IMR-90 (cell line): ENCODE results near the gene FDCSP. TPM values are rescaled to one million over a fixed set of nuclear protein-coding genes. Genes with fewer than 3 reads are reported as not detected.

Source experiments
- ATAC-seq: fragments of 200-7000 bp; cut with Tn5 transposase; 2 replicates; pipeline ENCODE4 v1.9.1; 2020; ENCODE audit warnings: low read depth, mild to moderate bottlenecking, moderate library complexity
- BruUV-seq: library from RNA; stranded (reverse); fragments of 400-500 nt; replicated peaks from 2 replicates; lab custom pipeline; 2021; lab: Mats Ljungman, UMichigan
- CTCF ChIA-PET: fragments of 300-600 bp; formaldehyde crosslinking; extraction: SDS; loops from one replicate; lab custom pipeline; 2021; ENCODE audit warnings: antibody characterized with exemption; lab: Yijun Ruan, JAX
- POLR2A ChIA-PET: fragments of 300-600 bp; sonication (Branson Sonifier 250); formaldehyde crosslinking; loops from one replicate; lab custom pipeline; 2022; ENCODE audit warnings: antibody characterized with exemption; ENCODE audit not compliant: unreplicated experiment; lab: Charles Lee
- DNase-seq: peaks from one replicate; pipeline ENCODE4 v3.0.0; 2013
- H2AFZ ChIP-seq: replicated peaks from 2 replicates; pipeline ENCODE3; 2013; ENCODE audit warnings: low read length, mild to moderate bottlenecking; ENCODE audit not compliant: poor library complexity
- H2AK5ac ChIP-seq: 2 replicates; pipeline ENCODE4 v1.6.1; 2013; ENCODE audit warnings: low read depth, low read length, inconsistent platforms
- H2AK9ac ChIP-seq: replicated peaks from 2 replicates; pipeline ENCODE3; 2013; ENCODE audit warnings: mild to moderate bottlenecking, low read depth, low read length, moderate library complexity; ENCODE audit not compliant: poor library complexity
- H2BK120ac ChIP-seq: 2 replicates; pipeline ENCODE4 v1.6.1; 2013; ENCODE audit warnings: low read depth, low read length, inconsistent platforms
- H2BK15ac ChIP-seq: 3 replicates; pipeline ENCODE4 v1.6.1; 2013; ENCODE audit warnings: low read depth, low read length, inconsistent platforms
- H2BK20ac ChIP-seq: 2 replicates; pipeline ENCODE4 v1.6.1; 2013; ENCODE audit warnings: low read depth, mild to moderate bottlenecking, inconsistent platforms, low read length, moderate library complexity
- H2BK5ac ChIP-seq: 2 replicates; pipeline ENCODE4 v1.6.1; 2013; ENCODE audit warnings: mild to moderate bottlenecking, low read depth, low read length, inconsistent platforms; ENCODE audit not compliant: poor library complexity, severe bottlenecking
- H3K14ac ChIP-seq: replicated peaks from 2 replicates; pipeline ENCODE4 v1.6.1; 2013; ENCODE audit warnings: low read depth, low read length, inconsistent platforms
- H3K18ac ChIP-seq: 2 replicates; pipeline ENCODE4 v1.6.1; 2013; ENCODE audit warnings: low read depth, low read length, control low read depth
- H3K23ac ChIP-seq: 2 replicates; pipeline ENCODE4 v1.6.1; 2013; ENCODE audit warnings: low read depth, low read length, inconsistent platforms
- H3K27ac ChIP-seq: 2 replicates; pipeline ENCODE4 v1.5.1; 2013; ENCODE audit warnings: mild to moderate bottlenecking, control low read depth, low read length; ENCODE audit not compliant: insufficient read depth
- H3K27me3 ChIP-seq: 2 replicates; pipeline ENCODE4 v1.6.1; 2013; ENCODE audit warnings: low read length; ENCODE audit not compliant: control insufficient read depth, insufficient read depth
- H3K36me3 ChIP-seq: 2 replicates; pipeline ENCODE4 v1.6.1; 2013; ENCODE audit warnings: low read length, mixed read lengths; ENCODE audit not compliant: control insufficient read depth, insufficient read depth
- H3K4ac ChIP-seq: 2 replicates; pipeline ENCODE4 v1.6.1; 2013; ENCODE audit warnings: low read depth, low read length, inconsistent platforms
- H3K4me1 ChIP-seq: 2 replicates; pipeline ENCODE4 v1.6.1; 2013; ENCODE audit warnings: low read length, mixed read lengths; ENCODE audit not compliant: control insufficient read depth, insufficient read depth
- H3K4me2 ChIP-seq: 2 replicates; pipeline ENCODE4 v1.6.1; 2013; ENCODE audit warnings: low read depth, mild to moderate bottlenecking, control low read depth, low read length, moderate library complexity
- H3K4me3 ChIP-seq: 2 replicates; pipeline ENCODE4 v1.5.1; 2013; ENCODE audit warnings: low read depth, mild to moderate bottlenecking, control low read depth, low read length, moderate library complexity; ENCODE audit not compliant: insufficient read depth
- H3K56ac ChIP-seq: 2 replicates; pipeline ENCODE4 v1.6.1; 2013; ENCODE audit warnings: low read length, inconsistent platforms; ENCODE audit not compliant: insufficient read depth; ENCODE audit errors: extremely low read depth
- H3K79me1 ChIP-seq, 2 experiments: 2 replicates each; pipeline ENCODE4 v1.6.1; 2013; ENCODE audit warnings: low read length in 2 of 2, inconsistent platforms in 1 of 2, low read depth in 1 of 2
- H3K9ac ChIP-seq: 2 replicates; pipeline ENCODE4 v1.6.1; 2013; ENCODE audit warnings: low read depth, low read length, control low read depth
- H3K9me1 ChIP-seq: 2 replicates; pipeline ENCODE4 v1.6.1; 2013; ENCODE audit warnings: low read length, inconsistent platforms; ENCODE audit not compliant: insufficient read depth
- H3K9me3 ChIP-seq: 2 replicates; pipeline ENCODE4 v1.6.1; 2013; ENCODE audit warnings: low read length; ENCODE audit not compliant: control insufficient read depth, insufficient read depth
- H4K20me1 ChIP-seq: 2 replicates; pipeline ENCODE4 v1.6.1; 2013; ENCODE audit warnings: low read length, inconsistent platforms; ENCODE audit not compliant: insufficient read depth
- H4K5ac ChIP-seq: 2 replicates; pipeline ENCODE4 v1.6.1; 2013; ENCODE audit warnings: mild to moderate bottlenecking, low read depth, low read length, control low read depth
- H4K8ac ChIP-seq, 2 experiments: 2 replicates each; pipeline ENCODE4 v1.6.1; 2013; ENCODE audit warnings: low read depth in 2 of 2, low read length in 2 of 2, control low read depth in 1 of 2, inconsistent platforms in 1 of 2
- H4K91ac ChIP-seq: 2 replicates; pipeline ENCODE4 v1.6.1; 2013; ENCODE audit warnings: low read depth, low read length, inconsistent platforms; ENCODE audit not compliant: insufficient read depth
- MAFK ChIP-seq: IDR thresholded peaks from 2 replicates; pipeline ENCODE4 v1.6.1; 2012; ENCODE audit warnings: low read depth, low read length, improper control_type of control experiment
- WGBS, 2 experiments: methylation state at CpG; one replicate each; pipeline versions ENCODE4 v1.1.5 to v1.1.7; 2013; ENCODE audit warnings: missing lambda C conversion rate in 2 of 2; ENCODE audit not compliant: insufficient read length in 1 of 2; ENCODE audit errors: extremely low coverage in 2 of 2; 5-methylcytosine and 5-hydroxymethylcytosine counted together
- dilution Hi-C: fragments of 300-500 bp; cut with HindIII; formaldehyde crosslinking; loops from one replicate; pipeline ENCODE4 v1.14.3; 2018; ENCODE audit warnings: low sequenced_read_pairs; ENCODE audit not compliant: unreplicated experiment
- in situ Hi-C: fragments of 300-500 bp; cut with MboI; formaldehyde crosslinking; loops from 3 replicates; pipeline ENCODE4 v1.14.3; 2019; ENCODE audit warnings: low sequenced_read_pairs, inconsistent platforms, mixed read lengths
- intact Hi-C: fragments of 100-400 bp; cut with micrococcal nuclease; formaldehyde crosslinking; loops from 2 replicates; pipeline ENCODE4 v1.10.0; 2022
- polyA plus RNA-seq, 3 experiments: library from polyadenylated mRNA; depleted of rRNA; stranded (reverse); fragments of >200 nt; gene quantifications; 2 replicates each; pipeline ENCODE4 v1.2.3, GENCODE V29; 2012; ENCODE audit warnings: low replicate concordance in 1 of 3
- total RNA-seq: library from RNA; depleted of rRNA; stranded (reverse); fragments of >200 nt; gene quantifications from 2 replicates; pipeline ENCODE4 v1.2.3, GENCODE V29; 2012

Gene FDCSP
- total and polyA plus RNA-seq, 2 of the 4 experiments (the other 2 are of a cell fraction) = not detected

GRCh38 chr4:70236125-70236524, 10.2 kb downstream of the FDCSP start:
- Histone ChIP-seq H4K5ac (no peak overlapping the region), H3K4me1 (no peaks in the 10 kb centered on the region), H3K79me1 (no peaks in the 10 kb centered on the region), H4K91ac (no peak overlapping the region), H2BK15ac (no peak overlapping the region), H2AFZ (no peak overlapping the region), H3K4ac (no peak overlapping the region), H3K18ac (no peak overlapping the region), H3K56ac (no peak overlapping the region), H3K27me3 (no peaks in the 10 kb centered on the region), H3K27ac (no peak overlapping the region), H2AK5ac (no peak overlapping the region), H3K36me3 (no peaks in the 10 kb centered on the region), H3K14ac (no peak overlapping the region), H3K23ac (no peak overlapping the region), H3K4me2 (no peak overlapping the region), H3K9me1 (no peaks in the 10 kb centered on the region), H4K20me1 (no peaks in the 10 kb centered on the region), H3K9ac (no peak overlapping the region), H2BK5ac (no peak overlapping the region), H2AK9ac (no peak overlapping the region), H4K8ac (no peak overlapping the region), H2BK120ac (no peak overlapping the region), H3K9me3 (no peaks in the 10 kb centered on the region), H3K4me3 (no peak overlapping the region), H2BK20ac (no peak overlapping the region)
- no peak for ATAC-seq
- intact Hi-C loops (no loop called here), in situ Hi-C loops (no loop called here), dilution Hi-C loops (no loop called here)
- ChIA-PET POLR2A (no interaction called here), CTCF (no interaction called here)
- TF ChIP-seq MAFK = no peak
- peak; percentile 4 for DNase-seq
- no CpG with 5 or more reads among the region's 1 CpG for WGBS, 2 experiments
- BruUV-seq = no TSS peak
